HL-60 (cell line): ENCODE data around the gene RGMA.

Experiments
- DNase-seq, 2 experiments: peaks; one replicate each; pipeline ENCODE4 v3.0.0-alpha.2; 2010 to 2020; ENCODE audit warnings: low read depth in 1 of 2, low spot score in 1 of 2
- H3K27ac ChIP-seq: fragments of 250-450 bp; sonication (Bioruptor Pico); replicated peaks from 2 replicates; pipeline ENCODE4 v1.5.1; 2020; ENCODE audit warnings: mild to moderate bottlenecking, moderate library complexity
- H3K27me3 ChIP-seq: fragments of 250-450 bp; sonication (Bioruptor Pico); 2 replicates; pipeline ENCODE4 v1.5.1; 2021; ENCODE audit warnings: mild to moderate bottlenecking, moderate library complexity; ENCODE audit not compliant: insufficient read depth, poor library complexity, severe bottlenecking
- H3K4me3 ChIP-seq: replicated peaks from 2 replicates; pipeline ENCODE4 v1.5.1; 2011; ENCODE audit warnings: mild to moderate bottlenecking, control low read depth, low read length; ENCODE audit not compliant: insufficient read depth
- CTCF ChIP-seq: IDR thresholded peaks from one replicate; pipeline ENCODE4 v1.5.1; 2011; ENCODE audit warnings: low read length, control low read depth, inconsistent platforms; ENCODE audit not compliant: insufficient read depth
- GABPA ChIP-seq: IDR thresholded peaks from 2 replicates; pipeline ENCODE4 v1.6.1; 2012; ENCODE audit warnings: low read depth
- POLR2AphosphoS5 ChIP-seq: IDR thresholded peaks from 2 replicates; pipeline ENCODE4 v1.6.1; 2012; ENCODE audit warnings: low read depth
- REST ChIP-seq: IDR thresholded peaks from 2 replicates; pipeline ENCODE4 v1.6.1; 2012; ENCODE audit warnings: low read depth; ENCODE audit not compliant: insufficient replicate concordance
- SPI1 ChIP-seq: IDR thresholded peaks from 2 replicates; pipeline ENCODE4 v1.6.1; 2012; ENCODE audit warnings: low read depth, mild to moderate bottlenecking, borderline replicate concordance

RGMA gene

GRCh38 chr15:93048426-93048721 is 40.6 kb downstream of the RGMA start:
- no peak overlapping the region for H3K27ac ChIP-seq
- no peak overlapping the region for H3K4me3 ChIP-seq
- no peak for DNase-seq
- H3K27me3 ChIP-seq = no peaks in the 10 kb centered on the region
- TF ChIP-seq REST (no peak), SPI1 (no peak), CTCF (no peak), GABPA (no peak), POLR2AphosphoS5 (no peak)

- no peak overlapping the region for H3K4me3 ChIP-seq
- DNase-seq = peak in 1 of 2 experiments; percentile 64
- no peak overlapping the region for H3K27ac ChIP-seq
- peak; percentile 45; the same call in 1 of the 2 replicates for TF ChIP-seq POLR2AphosphoS5
- TF ChIP-seq GABPA = no peak
- H3K27me3 ChIP-seq = no peaks in the 10 kb centered on the region
Measured at GRCh38 chr15:93047621-93048425, 41.2 kb downstream of the RGMA start.

- DNase-seq = no peak
- no peak for TF ChIP-seq GABPA
- TF ChIP-seq CTCF = no peak
- TF ChIP-seq POLR2AphosphoS5 = no peak
- no peak for TF ChIP-seq REST
- TF ChIP-seq SPI1 = no peak
- H3K27ac ChIP-seq = no peak overlapping the region
- H3K27me3 ChIP-seq = no peaks in the 10 kb centered on the region
- no peak overlapping the region for H3K4me3 ChIP-seq
Measured at GRCh38 chr15:93046721-93047120, 42.3 kb downstream of the RGMA start.

- Histone ChIP-seq H3K4me3 (no peak overlapping the region), H3K27me3 (no peaks in the 10 kb centered on the region)
- no peak for TF ChIP-seq POLR2AphosphoS5
- TF ChIP-seq REST = no peak
- TF ChIP-seq GABPA = no peak
- TF ChIP-seq SPI1 = no peak
- TF ChIP-seq CTCF = no peak
Measured at GRCh38 chr15:93046120-93046519, 42.9 kb downstream of the RGMA start.

More at GRCh38 chr15:93046120-93046519, 42.9 kb downstream of the RGMA start:
- H3K27ac ChIP-seq = no peak overlapping the region
- no peak for DNase-seq
